ENCODE data around the gene APBB3. TPM values are rescaled to one million over a fixed set of nuclear protein-coding genes. Genes with fewer than 3 reads are reported as not detected.
"Not testable (repeated sequence)": the region's sequence is repeated elsewhere in the genome, so short reads cannot be mapped to it uniquely, and the experiment has no call there.

Gene APBB3
- total RNA-seq, 2 donors from 2014 or later = 36.4 to 41.4 TPM

DNA sequence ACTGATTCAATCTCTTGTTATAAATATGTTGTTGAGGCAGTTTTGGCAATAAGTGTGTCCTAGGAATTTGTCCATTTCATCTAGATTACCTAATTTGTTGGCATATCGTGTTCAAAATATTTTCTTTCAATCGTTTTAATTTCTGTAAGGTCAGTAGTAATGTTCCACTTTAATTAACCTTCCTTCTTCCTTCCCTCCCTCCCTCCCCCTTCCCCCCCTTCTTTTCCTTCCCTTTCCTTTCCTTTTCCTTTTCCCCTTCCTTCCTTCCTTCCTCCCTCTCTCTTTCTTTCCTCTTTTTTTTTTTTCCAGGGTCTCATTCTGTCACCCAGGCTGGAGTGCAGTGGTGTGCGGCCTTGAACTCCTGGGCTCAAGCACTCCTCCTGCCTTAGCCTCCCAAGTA lies 41.5 kb upstream of the APBB3 start:
- Histone ChIP-seq H3K4me3 (ENCODE audit: low read length) (no peak overlapping the region), H3K27ac (ENCODE audit: low read depth, low read length) (no peak overlapping the region), H3K9me3 (ENCODE audit: control insufficient read depth, low read length) (peaks cover 35% of the 10 kb centered on the region), H3K4me1 (ENCODE audit: control insufficient read depth, insufficient read depth, low read length) (no peaks in the 10 kb centered on the region), H3K36me3 (ENCODE audit: control insufficient read depth, insufficient read depth, low read length) (no peaks in the 10 kb centered on the region), H3K9ac (ENCODE audit: extremely low read depth, low read length, poor library complexity, severe bottlenecking) (no peak overlapping the region), H3K27me3 (ENCODE audit: control insufficient read depth, insufficient read depth, low read length, poor library complexity, severe bottlenecking) (no peaks in the 10 kb centered on the region)
- peaks cover 3% of the 10 kb centered on the region for H3K27me3 Mint-ChIP-seq (ENCODE audit: insufficient read depth)
- H3K36me3 Mint-ChIP-seq (ENCODE audit: low read depth) = no peaks in the 10 kb centered on the region
- no peak overlapping the region for H3K4me3 Mint-ChIP-seq
- DNase-seq = no peak
- no peaks in the 10 kb centered on the region for H3K4me1 Mint-ChIP-seq
- 94 to 97% methylated on average over 2 to 3 of the region's 3 CpGs for WGBS, 2 experiments (ENCODE audit: insufficient coverage in 1 of 2, insufficient read length in 1 of 2)
- peaks cover 23% of the 10 kb centered on the region for H3K9me3 Mint-ChIP-seq
- no peak overlapping the region for H3K27ac Mint-ChIP-seq
- TF ChIP-seq, protein P1, sequence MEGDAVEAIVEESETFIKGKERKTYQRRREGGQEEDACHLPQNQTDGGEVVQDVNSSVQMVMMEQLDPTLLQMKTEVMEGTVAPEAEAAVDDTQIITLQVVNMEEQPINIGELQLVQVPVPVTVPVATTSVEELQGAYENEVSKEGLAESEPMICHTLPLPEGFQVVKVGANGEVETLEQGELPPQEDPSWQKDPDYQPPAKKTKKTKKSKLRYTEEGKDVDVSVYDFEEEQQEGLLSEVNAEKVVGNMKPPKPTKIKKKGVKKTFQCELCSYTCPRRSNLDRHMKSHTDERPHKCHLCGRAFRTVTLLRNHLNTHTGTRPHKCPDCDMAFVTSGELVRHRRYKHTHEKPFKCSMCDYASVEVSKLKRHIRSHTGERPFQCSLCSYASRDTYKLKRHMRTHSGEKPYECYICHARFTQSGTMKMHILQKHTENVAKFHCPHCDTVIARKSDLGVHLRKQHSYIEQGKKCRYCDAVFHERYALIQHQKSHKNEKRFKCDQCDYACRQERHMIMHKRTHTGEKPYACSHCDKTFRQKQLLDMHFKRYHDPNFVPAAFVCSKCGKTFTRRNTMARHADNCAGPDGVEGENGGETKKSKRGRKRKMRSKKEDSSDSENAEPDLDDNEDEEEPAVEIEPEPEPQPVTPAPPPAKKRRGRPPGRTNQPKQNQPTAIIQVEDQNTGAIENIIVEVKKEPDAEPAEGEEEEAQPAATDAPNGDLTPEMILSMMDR (conservative IDR thresholded peaks at IDR 0.05) = no peak

GRCh38 chr5:140603734-140604133 lies 39.3 kb upstream of the APBB3 start:
- no peaks in the 10 kb centered on the region for H3K4me1 Mint-ChIP-seq
- H3K9me3 ChIP-seq (ENCODE audit: control insufficient read depth, low read length) = peaks cover 13% of the 10 kb centered on the region
- no peak overlapping the region for H3K27ac ChIP-seq (ENCODE audit: low read depth, low read length)
- H3K27ac Mint-ChIP-seq = no peak overlapping the region
- no peaks in the 10 kb centered on the region for H3K4me1 ChIP-seq (ENCODE audit: control insufficient read depth, insufficient read depth, low read length)
- H3K4me3 Mint-ChIP-seq = no peak overlapping the region
- WGBS, 2 experiments (ENCODE audit: insufficient coverage in 1 of 2, insufficient read length in 1 of 2) = 96 to 100% methylated on average over 1 to 2 of the region's 2 CpGs
- H3K9me3 Mint-ChIP-seq = peaks cover 8% of the 10 kb centered on the region
- DNase-seq = no peak
- no peaks in the 10 kb centered on the region for H3K27me3 ChIP-seq (ENCODE audit: control insufficient read depth, insufficient read depth, low read length, poor library complexity, severe bottlenecking)
- TF ChIP-seq, protein P1 (conservative IDR thresholded peaks at IDR 0.05) = no peak
- no peak overlapping the region for H3K9ac ChIP-seq (ENCODE audit: extremely low read depth, low read length, poor library complexity, severe bottlenecking)
- H3K27me3 Mint-ChIP-seq (ENCODE audit: insufficient read depth) = peaks cover 7% of the 10 kb centered on the region
- no peaks in the 10 kb centered on the region for H3K36me3 ChIP-seq (ENCODE audit: control insufficient read depth, insufficient read depth, low read length)
- H3K4me3 ChIP-seq (ENCODE audit: low read length) = no peak overlapping the region
- no peaks in the 10 kb centered on the region for H3K36me3 Mint-ChIP-seq (ENCODE audit: low read depth)

DNA sequence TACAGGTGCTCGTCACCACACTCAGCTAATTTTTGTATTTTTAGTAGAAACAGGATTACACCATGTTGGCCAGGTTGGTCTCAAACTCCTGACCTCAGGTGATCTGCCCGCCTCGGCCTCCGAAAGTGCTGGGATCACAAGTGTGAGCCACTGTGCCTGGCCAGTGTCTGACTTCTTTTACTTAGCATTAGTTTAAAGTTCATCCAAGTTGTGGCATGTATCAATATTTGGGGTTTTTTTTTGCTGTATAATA lies 39.0 kb upstream of the APBB3 start:
- not testable (repeated sequence) for H3K27ac ChIP-seq (ENCODE audit: low read depth, low read length); H3K4me1 Mint-ChIP-seq; H3K36me3 Mint-ChIP-seq (ENCODE audit: low read depth); H3K27ac Mint-ChIP-seq; DNase-seq; H3K9me3 Mint-ChIP-seq; H3K36me3 ChIP-seq (ENCODE audit: control insufficient read depth, insufficient read depth, low read length); H3K4me3 ChIP-seq (ENCODE audit: low read length); H3K9ac ChIP-seq (ENCODE audit: extremely low read depth, low read length, poor library complexity, severe bottlenecking); H3K4me1 ChIP-seq (ENCODE audit: control insufficient read depth, insufficient read depth, low read length); H3K27me3 Mint-ChIP-seq (ENCODE audit: insufficient read depth); H3K4me3 Mint-ChIP-seq; H3K27me3 ChIP-seq (ENCODE audit: control insufficient read depth, insufficient read depth, low read length, poor library complexity, severe bottlenecking); H3K9me3 ChIP-seq (ENCODE audit: control insufficient read depth, low read length)
- 91% methylated on average over 4 of the region's 4 CpGs for WGBS, 2 experiments (ENCODE audit: insufficient coverage in 1 of 2, insufficient read length in 1 of 2)

DNA sequence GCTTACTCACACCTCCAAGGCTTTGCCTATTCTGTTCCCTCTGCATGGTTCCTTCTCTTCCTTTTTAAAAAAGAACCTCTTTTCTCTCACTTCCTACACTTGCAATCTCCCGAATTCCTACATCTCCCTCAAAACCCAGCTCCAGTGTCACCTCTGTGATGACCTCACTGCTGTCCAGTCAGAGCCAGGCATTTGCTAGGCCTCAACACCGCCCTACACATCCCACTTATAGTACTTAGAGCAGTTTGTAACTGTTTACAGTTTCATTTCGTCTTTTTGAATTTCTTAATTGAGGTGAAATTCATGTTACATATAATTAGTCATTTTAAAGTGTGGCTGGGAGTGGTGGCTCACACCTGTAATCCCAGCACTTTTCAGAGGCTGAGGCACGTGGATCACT lies 37.7 kb upstream of the APBB3 start:
- H3K4me3 Mint-ChIP-seq = no peak overlapping the region
- TF ChIP-seq, protein P1 (conservative IDR thresholded peaks at IDR 0.05) = no peak
- no peak for DNase-seq

More for the DNA sequence above, 37.7 kb upstream of the APBB3 start:
- H3K9me3 Mint-ChIP-seq = peaks cover 6% of the 10 kb centered on the region
- Histone ChIP-seq H3K36me3 (ENCODE audit: control insufficient read depth, insufficient read depth, low read length) (no peaks in the 10 kb centered on the region), H3K27me3 (ENCODE audit: control insufficient read depth, insufficient read depth, low read length, poor library complexity, severe bottlenecking) (peaks cover 5% of the 10 kb centered on the region), H3K4me3 (ENCODE audit: low read length) (no peak overlapping the region), H3K9ac (ENCODE audit: extremely low read depth, low read length, poor library complexity, severe bottlenecking) (no peak overlapping the region), H3K27ac (ENCODE audit: low read depth, low read length) (no peak overlapping the region), H3K4me1 (ENCODE audit: control insufficient read depth, insufficient read depth, low read length) (no peaks in the 10 kb centered on the region), H3K9me3 (ENCODE audit: control insufficient read depth, low read length) (peaks cover 3% of the 10 kb centered on the region)
- H3K27ac Mint-ChIP-seq = no peak overlapping the region
- H3K4me1 Mint-ChIP-seq = no peaks in the 10 kb centered on the region
- 88 to 90% methylated on average over 1 to 4 of the region's 4 CpGs for WGBS, 2 experiments (ENCODE audit: insufficient coverage in 1 of 2, insufficient read length in 1 of 2)
- no peaks in the 10 kb centered on the region for H3K36me3 Mint-ChIP-seq (ENCODE audit: low read depth)
- peaks cover 8% of the 10 kb centered on the region for H3K27me3 Mint-ChIP-seq (ENCODE audit: insufficient read depth)
